Muscle layer of duodenum (tissue), 2 donors: Measurements from ENCODE around the gene COL27A1.

Source experiments
- H3K27ac ChIP-seq: one replicate; pipeline ENCODE4 v1.7.0; 2013; ENCODE audit warnings: mild to moderate bottlenecking, low read length
- H3K27me3 ChIP-seq: one replicate; pipeline ENCODE4 v1.7.0; 2013; ENCODE audit warnings: low read depth, mild to moderate bottlenecking, control low read depth, low read length
- H3K36me3 ChIP-seq, 2 donors: one replicate each; pipeline ENCODE4 v1.7.0; 2013; ENCODE audit warnings: low read length in 2 of 2, control low read depth in 1 of 2, mild to moderate bottlenecking in 1 of 2; ENCODE audit not compliant: insufficient read depth in 2 of 2, control insufficient read depth in 1 of 2
- H3K4me1 ChIP-seq, 2 donors: one replicate each; pipeline ENCODE4 v1.7.0; 2013; ENCODE audit warnings: low read length in 2 of 2, mild to moderate bottlenecking in 2 of 2, control low read depth in 1 of 2, moderate library complexity in 1 of 2; ENCODE audit not compliant: insufficient read depth in 2 of 2, control insufficient read depth in 1 of 2
- H3K4me3 ChIP-seq, 2 donors: one replicate each; pipeline ENCODE4 v1.7.0; 2013; ENCODE audit warnings: low read length in 2 of 2, low read depth in 1 of 2, mild to moderate bottlenecking in 1 of 2
- H3K9me3 ChIP-seq, 2 donors: one replicate each; pipeline ENCODE4 v1.7.0; 2013; ENCODE audit warnings: low read length in 2 of 2, control low read depth in 1 of 2, mild to moderate bottlenecking in 1 of 2; ENCODE audit not compliant: control insufficient read depth in 1 of 2
- donor health status: healthy.

Gene COL27A1

DNA sequence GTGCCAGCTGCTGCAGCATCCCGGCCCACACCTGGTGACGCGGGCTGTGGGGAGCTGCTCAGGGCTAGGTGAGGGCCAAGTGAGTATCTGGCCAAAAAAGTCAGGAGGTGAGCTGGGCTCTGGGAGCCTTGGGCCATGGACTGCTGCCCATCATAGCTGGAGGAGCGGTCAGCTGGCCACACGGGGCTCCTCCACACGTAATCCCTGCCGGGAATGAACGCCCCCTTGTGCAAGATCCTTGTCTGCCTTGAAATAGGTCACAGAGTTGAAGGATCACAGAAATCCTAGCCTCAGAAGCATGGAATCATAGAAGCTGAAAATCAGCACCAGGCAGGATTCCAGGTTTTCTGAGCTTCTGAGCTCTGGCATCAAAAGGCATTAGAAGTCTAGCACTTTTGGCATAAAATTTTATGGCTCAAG lies 16.8 kb upstream of the COL27A1 start:
- no peaks in the 10 kb centered on the region for H3K36me3 ChIP-seq
- no peak overlapping the region for H3K27ac ChIP-seq

DNA sequence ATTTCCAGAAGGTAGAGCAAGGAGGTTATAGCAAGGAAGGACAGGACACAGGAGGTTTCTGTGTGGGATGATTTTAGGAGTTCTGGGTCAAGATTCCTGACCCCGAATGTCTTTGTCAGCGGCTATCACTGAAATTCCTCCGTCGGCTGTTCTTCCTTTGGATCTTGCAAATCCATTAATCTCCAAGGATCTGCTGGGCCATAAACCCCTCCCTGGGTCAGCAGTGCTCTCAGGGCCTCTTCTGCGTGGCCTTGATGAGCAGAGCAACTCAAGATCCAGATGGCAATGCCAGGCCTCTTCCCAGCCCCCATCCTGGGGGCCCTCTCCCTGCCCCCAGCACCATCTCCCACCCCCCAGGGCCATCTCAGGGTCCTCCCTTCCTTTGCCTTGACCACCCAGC lies 16.3 kb upstream of the COL27A1 start:
- Histone ChIP-seq H3K27ac (no peak overlapping the region), H3K4me3 (no peak overlapping the region)

More for the DNA sequence above, 16.8 kb upstream of the COL27A1 start:
- Histone ChIP-seq H3K4me3 (no peak overlapping the region), H3K27me3 (no peaks in the 10 kb centered on the region), H3K4me1 (peaks cover 11 to 22% of the 10 kb centered on the region in 2 donors), H3K9me3 (no peaks in the 10 kb centered on the region)

DNA sequence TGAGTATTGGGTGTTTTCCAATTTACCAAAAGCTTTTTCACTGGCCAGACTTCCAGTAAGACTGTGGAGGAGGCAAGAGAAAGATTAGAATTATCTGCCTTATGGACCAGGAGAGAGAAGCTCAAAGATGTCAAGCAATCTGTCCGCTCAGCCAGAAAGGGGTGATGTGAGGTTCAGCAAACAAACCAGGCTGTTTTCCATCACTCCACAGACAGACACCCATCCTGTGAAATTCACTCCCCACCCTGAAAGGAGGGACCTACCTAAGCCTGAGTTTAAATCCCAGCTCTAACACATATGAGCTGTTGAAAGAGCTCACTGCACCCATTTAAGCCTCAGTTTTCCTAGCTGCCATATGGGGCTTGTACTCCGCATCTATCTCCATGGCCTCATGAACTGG lies 14.9 kb upstream of the COL27A1 start:
- no peak overlapping the region for H3K4me3 ChIP-seq
- H3K4me1 ChIP-seq: peaks cover 11 to 22% of the 10 kb centered on the region in 2 donors
- H3K27me3 ChIP-seq: peaks cover 3% of the 10 kb centered on the region
- no peaks in the 10 kb centered on the region for H3K36me3 ChIP-seq
- no peaks in the 10 kb centered on the region for H3K9me3 ChIP-seq
- H3K27ac ChIP-seq: no peak overlapping the region

More for the DNA sequence above, 16.3 kb upstream of the COL27A1 start:
- Histone ChIP-seq H3K27me3 (no peaks in the 10 kb centered on the region), H3K9me3 (no peaks in the 10 kb centered on the region), H3K36me3 (no peaks in the 10 kb centered on the region), H3K4me1 (peaks cover 11 to 22% of the 10 kb centered on the region in 2 donors)

DNA sequence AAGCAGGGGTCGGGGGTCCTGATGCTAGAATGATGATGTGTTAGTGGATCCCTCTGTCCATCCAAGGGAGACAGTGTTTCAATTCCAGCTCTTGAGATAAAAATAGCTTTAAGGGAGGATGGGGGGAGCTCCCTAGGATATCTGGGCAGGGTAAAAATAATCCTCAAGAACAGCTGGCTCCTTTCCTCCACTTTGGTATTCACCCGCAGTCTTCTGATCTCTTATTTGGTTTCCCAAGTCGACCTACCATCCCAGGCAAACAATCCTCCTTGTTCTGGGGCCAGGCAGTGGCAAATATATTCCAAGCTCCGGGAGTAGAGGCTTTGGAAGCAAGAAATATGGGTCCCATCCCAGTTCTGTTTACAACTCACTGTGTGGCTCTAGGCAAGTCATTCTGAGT lies 14.5 kb upstream of the COL27A1 start:
- Histone ChIP-seq H3K27me3 (peaks cover 5% of the 10 kb centered on the region), H3K4me1 (peaks cover 11 to 22% of the 10 kb centered on the region in 2 donors), H3K4me3 (no peak overlapping the region), H3K36me3 (no peaks in the 10 kb centered on the region), H3K27ac (no peak overlapping the region), H3K9me3 (no peaks in the 10 kb centered on the region)

DNA sequence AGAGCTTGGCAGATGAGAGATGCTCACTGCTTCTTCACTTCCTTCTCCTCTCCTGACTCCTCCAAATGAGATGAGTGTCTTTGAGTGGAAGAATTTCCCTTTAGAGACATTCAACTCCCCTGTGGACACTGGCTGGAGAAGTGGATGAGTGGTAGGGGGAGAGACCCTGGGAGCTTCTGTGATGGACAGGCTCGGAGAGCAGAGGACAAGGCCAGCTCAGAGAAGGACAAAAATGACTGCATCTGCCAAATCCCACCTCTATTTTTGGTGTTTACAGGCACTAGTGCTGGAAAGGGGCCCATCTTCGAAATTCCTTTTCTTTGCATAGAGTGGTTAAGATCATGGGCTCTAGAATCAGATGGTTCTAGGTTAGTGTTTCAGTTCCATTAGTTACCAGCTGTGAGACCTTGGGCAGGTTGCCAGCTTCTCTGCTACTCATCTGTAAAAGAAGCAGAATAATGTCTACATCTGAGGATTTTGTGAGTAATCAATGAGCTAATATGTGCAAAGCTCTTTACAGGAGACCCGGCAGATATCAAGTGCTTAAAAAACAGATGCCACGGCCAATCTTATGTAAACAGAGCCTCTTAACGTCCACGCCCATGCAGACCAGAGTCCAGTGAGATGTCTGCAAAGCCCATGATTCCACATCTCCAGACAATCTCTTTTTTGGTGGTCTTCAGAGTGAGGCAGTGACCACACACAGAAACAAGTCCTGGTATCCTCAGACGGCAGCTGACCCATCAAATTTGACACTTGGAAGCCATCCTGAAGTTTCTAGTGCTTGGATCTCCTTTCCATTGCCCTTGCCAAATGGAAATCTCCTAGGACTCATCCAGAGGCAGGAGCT lies 13.6 kb upstream of the COL27A1 start:
- Histone ChIP-seq H3K9me3 (no peaks in the 10 kb centered on the region), H3K27ac (no peak overlapping the region), H3K4me1 (peaks cover 11 to 22% of the 10 kb centered on the region in 2 donors), H3K27me3 (peaks cover 5% of the 10 kb centered on the region), H3K36me3 (no peaks in the 10 kb centered on the region), H3K4me3 (no peak overlapping the region)

DNA sequence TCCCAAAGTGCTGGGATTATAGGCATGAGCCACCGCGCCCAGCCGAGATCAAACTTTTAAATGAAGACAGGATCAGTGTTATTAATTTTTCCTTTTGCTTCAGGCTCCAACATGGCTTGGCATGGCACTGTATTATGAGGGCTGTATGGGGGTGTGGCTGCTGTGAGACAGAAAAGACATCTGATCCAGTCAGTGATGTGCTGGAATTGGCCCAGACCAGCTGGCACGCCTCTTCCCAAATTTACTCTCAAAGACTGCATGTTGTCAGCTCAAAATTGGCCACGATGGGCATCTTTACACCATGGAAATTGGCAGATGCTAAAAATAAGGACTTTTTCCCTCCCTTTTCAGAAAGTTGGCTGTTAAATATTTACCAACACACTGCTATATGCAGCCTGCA lies 12.1 kb upstream of the COL27A1 start:
- Histone ChIP-seq H3K9me3 (no peaks in the 10 kb centered on the region), H3K27me3 (peaks cover 5% of the 10 kb centered on the region), H3K27ac (no peak overlapping the region), H3K4me1 (peaks cover 11 to 22% of the 10 kb centered on the region in 2 donors), H3K4me3 (no peak overlapping the region), H3K36me3 (no peaks in the 10 kb centered on the region)

DNA sequence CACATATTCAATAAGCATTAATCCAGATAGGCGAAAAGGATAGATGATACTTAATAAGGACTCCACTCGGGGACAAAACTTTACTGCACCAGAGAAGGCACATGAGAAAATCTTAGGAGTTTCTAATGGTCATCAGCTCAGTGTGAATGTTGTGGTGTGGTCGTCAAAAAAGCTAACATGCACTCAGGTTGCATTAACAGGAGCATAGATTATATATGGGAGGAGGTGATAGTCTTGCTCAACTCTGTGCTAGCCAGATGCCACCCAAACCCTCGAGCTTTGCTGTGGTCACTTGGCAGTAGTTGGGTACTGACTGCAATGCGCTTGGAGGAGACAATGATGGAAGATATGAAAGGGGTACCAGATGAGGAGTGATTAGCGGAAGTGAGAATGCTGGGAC lies 8.6 kb upstream of the COL27A1 start:
- no peaks in the 10 kb centered on the region for H3K9me3 ChIP-seq
- H3K4me1 ChIP-seq: peaks cover 5 to 6% of the 10 kb centered on the region in 2 donors
- H3K4me3 ChIP-seq: no peak overlapping the region
- no peaks in the 10 kb centered on the region for H3K36me3 ChIP-seq
- peaks cover 5% of the 10 kb centered on the region for H3K27me3 ChIP-seq
- H3K27ac ChIP-seq: no peak overlapping the region

DNA sequence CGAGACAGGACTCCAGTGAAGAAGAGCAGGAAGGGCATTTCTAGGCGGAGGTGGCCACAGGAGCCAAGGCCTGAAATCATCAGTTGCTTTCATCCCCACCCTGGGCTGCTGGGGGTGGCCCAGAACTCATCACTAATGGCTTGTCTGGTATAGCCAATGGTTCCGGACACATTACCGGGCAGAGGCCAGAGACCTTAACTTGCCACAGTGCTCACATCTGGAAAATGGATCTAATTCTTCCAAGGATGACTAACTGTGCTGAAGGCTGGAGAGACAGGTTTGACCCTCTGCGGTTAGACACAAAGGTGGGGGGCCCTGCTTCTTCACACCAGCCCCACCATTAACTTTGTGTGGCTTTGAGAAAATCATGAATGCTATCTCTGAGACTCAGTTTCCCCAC lies 6.2 kb upstream of the COL27A1 start:
- H3K4me3 ChIP-seq: no peak overlapping the region
- peaks cover 0 to 8% of the 10 kb centered on the region in 2 donors for H3K4me1 ChIP-seq
- peaks cover 14% of the 10 kb centered on the region for H3K27me3 ChIP-seq
- no peaks in the 10 kb centered on the region for H3K36me3 ChIP-seq
- no peaks in the 10 kb centered on the region for H3K9me3 ChIP-seq
- no peak overlapping the region for H3K27ac ChIP-seq

DNA sequence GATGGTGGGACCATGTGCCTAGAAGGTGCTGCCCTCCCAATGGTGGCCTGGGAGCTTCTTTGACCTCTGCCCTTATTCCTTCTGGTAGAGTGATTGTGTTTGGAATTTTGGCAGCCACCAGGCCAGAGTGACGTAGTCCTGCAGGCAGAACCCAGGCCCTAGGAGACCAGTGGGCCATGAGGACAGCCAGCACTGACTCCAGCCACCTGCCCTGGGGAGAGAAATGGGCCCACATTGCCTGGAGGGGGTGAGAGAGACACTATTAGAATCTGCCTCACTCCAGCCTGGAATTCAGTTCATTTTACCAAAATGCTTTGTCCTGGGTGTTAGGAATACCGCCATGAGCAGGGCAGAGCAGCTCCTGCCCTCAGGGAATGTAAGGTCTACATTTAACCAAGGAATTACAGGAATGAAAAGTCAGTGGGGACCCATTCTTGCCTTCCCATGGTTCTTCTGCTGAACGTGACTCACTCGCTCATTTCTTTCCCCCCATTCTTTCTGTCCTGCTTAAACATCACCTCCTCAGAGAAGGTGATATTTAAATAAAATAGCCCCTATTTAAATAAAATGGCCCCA lies 5.5 kb upstream of the COL27A1 start:
- Histone ChIP-seq H3K36me3 (no peaks in the 10 kb centered on the region), H3K9me3 (no peaks in the 10 kb centered on the region), H3K27me3 (peaks cover 21% of the 10 kb centered on the region), H3K27ac (no peak overlapping the region), H3K4me1 (peaks cover 0 to 15% of the 10 kb centered on the region in 2 donors), H3K4me3 (no peak overlapping the region)

DNA sequence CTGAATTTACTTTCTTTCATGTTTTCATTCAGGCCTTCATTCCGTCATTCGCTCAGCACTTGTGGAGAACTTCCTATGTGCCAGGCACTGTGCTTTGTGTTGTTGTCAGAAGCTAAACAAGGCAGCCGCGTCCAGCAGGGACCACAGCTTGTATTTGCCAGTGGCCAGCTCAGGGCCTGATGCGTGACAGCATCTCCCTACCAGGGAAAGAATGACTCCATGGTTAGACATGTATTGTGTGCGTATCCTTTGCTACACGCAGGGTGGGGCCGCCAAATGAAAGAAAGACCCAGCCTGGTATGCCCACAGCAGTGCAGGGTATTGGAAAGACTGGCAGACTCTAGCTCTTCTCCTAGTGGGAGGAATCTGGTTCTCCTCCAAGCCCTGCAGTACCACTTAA lies 4.7 kb upstream of the COL27A1 start:
- Histone ChIP-seq H3K4me1 (peaks cover 0 to 19% of the 10 kb centered on the region in 2 donors), H3K27me3 (peaks cover 17% of the 10 kb centered on the region), H3K27ac (no peak overlapping the region), H3K4me3 (no peak overlapping the region), H3K9me3 (no peaks in the 10 kb centered on the region), H3K36me3 (no peaks in the 10 kb centered on the region)

DNA sequence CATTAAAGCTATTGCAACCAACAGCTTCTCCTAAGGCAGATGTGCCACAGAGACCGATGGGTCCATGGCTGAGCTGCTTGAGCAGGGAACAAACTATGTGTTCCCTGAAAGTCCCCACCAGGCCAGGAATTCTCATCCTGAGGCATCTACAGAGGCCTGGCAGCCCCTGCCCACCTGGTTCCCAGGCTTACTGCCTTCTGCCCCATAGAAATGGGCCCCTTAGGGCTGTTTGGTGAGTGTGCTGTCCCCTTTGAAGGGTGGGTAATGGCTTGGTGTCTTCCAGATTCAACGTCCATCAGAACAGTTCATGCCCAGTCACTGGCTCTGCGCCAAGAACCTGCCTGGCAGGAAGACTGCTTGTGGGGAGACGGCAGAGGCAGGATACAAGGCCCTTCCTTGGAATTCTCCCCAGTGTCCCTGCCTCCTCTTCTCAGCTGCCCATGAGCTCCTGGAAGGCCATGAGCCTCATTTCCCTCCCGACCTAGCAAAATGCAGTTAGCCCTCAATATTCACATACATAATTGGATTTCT lies 3.8 kb upstream of the COL27A1 start:
- H3K4me3 ChIP-seq: no peak overlapping the region
- peaks cover 0 to 19% of the 10 kb centered on the region in 2 donors for H3K4me1 ChIP-seq
- H3K36me3 ChIP-seq: no peaks in the 10 kb centered on the region
- no peaks in the 10 kb centered on the region for H3K9me3 ChIP-seq
- peaks cover 17% of the 10 kb centered on the region for H3K27me3 ChIP-seq
- no peak overlapping the region for H3K27ac ChIP-seq
